PC-9 (cell line): ENCODE data around the gene BRAF. TPM values are rescaled to one million over a fixed set of nuclear protein-coding genes. Genes with fewer than 3 reads are reported as not detected.
A peak's percentile ranks its signal among the peaks of the same experiment; 100 is the strongest.
"Not testable (repeated sequence)": the region's sequence is repeated elsewhere in the genome, so short reads cannot be mapped to it uniquely, and the experiment has no call there.

Experiments used
- BruUV-seq: library from RNA; stranded (reverse); fragments of 400-500 nt; replicated peaks from 2 replicates; lab custom pipeline; 2021; lab: Mats Ljungman, UMichigan
- CTCF ChIA-PET: fragments of 300-600 bp; sonication (Branson Sonifier 250); formaldehyde crosslinking; loops from one replicate; lab custom pipeline; 2022; ENCODE audit warnings: antibody characterized with exemption; lab: Charles Lee
- POLR2A ChIA-PET: fragments of 300-600 bp; sonication (Branson Sonifier 250); formaldehyde crosslinking; loops from one replicate; lab custom pipeline; 2022; ENCODE audit warnings: antibody characterized with exemption; ENCODE audit not compliant: unreplicated experiment; lab: Charles Lee
- DNase-seq, 2 experiments: peaks; one replicate each; pipeline versions ENCODE4 v3.0.0 to v3.0.0-alpha.2; 2015 to 2022; ENCODE audit warnings: mixed read lengths in 1 of 2
- H2AFZ ChIP-seq: fragments of 200-600 bp; sonication (generic); 2 replicates; pipeline ENCODE4 v1.8.1; 2017; ENCODE audit warnings: antibody characterized with exemption
- H3F3A ChIP-seq: fragments of 200-600 bp; sonication (generic); 2 replicates; pipeline ENCODE4 v1.8.1; 2017; ENCODE audit warnings: antibody characterized with exemption, mild to moderate bottlenecking, low read depth; ENCODE audit not compliant: insufficient read depth
- H3K27ac ChIP-seq: fragments of 200-600 bp; sonication (generic); 2 replicates; pipeline ENCODE4 v1.6.1; 2016; ENCODE audit warnings: mixed run types
- H3K27me3 ChIP-seq: fragments of 200-600 bp; sonication (generic); 2 replicates; pipeline ENCODE4 v1.6.1; 2016; ENCODE audit warnings: low read depth, mixed run types; ENCODE audit not compliant: insufficient read depth
- H3K36me3 ChIP-seq: fragments of 200-600 bp; sonication (generic); 2 replicates; pipeline ENCODE4 v1.6.1; 2016; ENCODE audit warnings: low read depth, mixed run types
- H3K4me1 ChIP-seq: fragments of 200-600 bp; sonication (generic); replicated peaks from 2 replicates; pipeline ENCODE4 v1.6.1; 2016; ENCODE audit warnings: mixed run types; ENCODE audit not compliant: insufficient read depth
- H3K4me2 ChIP-seq: fragments of 200-600 bp; sonication (generic); 2 replicates; pipeline ENCODE4 v1.6.1; 2017; ENCODE audit warnings: mixed run types
- H3K4me3 ChIP-seq: fragments of 200-600 bp; sonication (generic); 2 replicates; pipeline ENCODE4 v1.6.1; 2016; ENCODE audit warnings: mixed run types
- H3K79me2 ChIP-seq: fragments of 200-600 bp; sonication (generic); 2 replicates; pipeline ENCODE4 v1.6.1; 2017; ENCODE audit warnings: low read depth, mixed run types
- H3K9me2 ChIP-seq: fragments of 200-600 bp; sonication (generic); 2 replicates; pipeline ENCODE4 v1.8.1; 2017; ENCODE audit warnings: mild to moderate bottlenecking; ENCODE audit not compliant: insufficient read depth
- H3K9me3 ChIP-seq: fragments of 200-600 bp; sonication (generic); 2 replicates; pipeline ENCODE4 v1.8.1; 2016; ENCODE audit warnings: low read depth; ENCODE audit not compliant: insufficient read depth
- H4K20me1 ChIP-seq: fragments of 200-600 bp; sonication (generic); 2 replicates; pipeline ENCODE4 v1.8.1; 2017; ENCODE audit not compliant: insufficient read depth
- EZH2 ChIP-seq: fragments of 200-600 bp; sonication (generic); IDR thresholded peaks from 2 replicates; pipeline ENCODE4 v1.8.0; 2017; ENCODE audit warnings: antibody characterized with exemption, low read depth
- intact Hi-C: fragments of 100-400 bp; cut with micrococcal nuclease; formaldehyde crosslinking; loops from one replicate; pipeline ENCODE4 v1.10.0; 2022; ENCODE audit not compliant: unreplicated experiment
- total RNA-seq: library from RNA; stranded (reverse); gene quantifications from 2 replicates; pipeline ENCODE4 v1.2.3, GENCODE V29; 2021
- TF ChIP-seq, protein P1 (sequence below): fragments of 200-600 bp; sonication (generic); conservative IDR thresholded peaks from 2 replicates; pipeline ENCODE4 v1.6.1; 2017; ENCODE audit warnings: mixed run types, antibody characterized with exemption, mild to moderate bottlenecking, moderate library complexity

BRAF gene
- total RNA-seq, 1 experiment from 2014 or later, result 56.9 TPM

- Histone ChIP-seq H3K27me3 (no peaks in the 10 kb centered on the region), H2AFZ (no peak overlapping the region), H3K36me3 (no peaks in the 10 kb centered on the region), H3K9me2 (no peaks in the 10 kb centered on the region), H3K79me2 (no peaks in the 10 kb centered on the region), H4K20me1 (no peaks in the 10 kb centered on the region), H3F3A (no peaks in the 10 kb centered on the region; the same call in 1 of the 2 replicates), H3K4me1 (no peaks in the 10 kb centered on the region), H3K27ac (no peak overlapping the region), H3K9me3 (no peaks in the 10 kb centered on the region), H3K4me2 (no peak overlapping the region), H3K4me3 (no peak overlapping the region)
- no TSS peak for BruUV-seq
- CTCF ChIA-PET, result no interaction called here
- POLR2A ChIA-PET, result no interaction called here
- intact Hi-C loops, result no loop called here
- DNase-seq, result no peak
- TF ChIP-seq, protein P1, sequence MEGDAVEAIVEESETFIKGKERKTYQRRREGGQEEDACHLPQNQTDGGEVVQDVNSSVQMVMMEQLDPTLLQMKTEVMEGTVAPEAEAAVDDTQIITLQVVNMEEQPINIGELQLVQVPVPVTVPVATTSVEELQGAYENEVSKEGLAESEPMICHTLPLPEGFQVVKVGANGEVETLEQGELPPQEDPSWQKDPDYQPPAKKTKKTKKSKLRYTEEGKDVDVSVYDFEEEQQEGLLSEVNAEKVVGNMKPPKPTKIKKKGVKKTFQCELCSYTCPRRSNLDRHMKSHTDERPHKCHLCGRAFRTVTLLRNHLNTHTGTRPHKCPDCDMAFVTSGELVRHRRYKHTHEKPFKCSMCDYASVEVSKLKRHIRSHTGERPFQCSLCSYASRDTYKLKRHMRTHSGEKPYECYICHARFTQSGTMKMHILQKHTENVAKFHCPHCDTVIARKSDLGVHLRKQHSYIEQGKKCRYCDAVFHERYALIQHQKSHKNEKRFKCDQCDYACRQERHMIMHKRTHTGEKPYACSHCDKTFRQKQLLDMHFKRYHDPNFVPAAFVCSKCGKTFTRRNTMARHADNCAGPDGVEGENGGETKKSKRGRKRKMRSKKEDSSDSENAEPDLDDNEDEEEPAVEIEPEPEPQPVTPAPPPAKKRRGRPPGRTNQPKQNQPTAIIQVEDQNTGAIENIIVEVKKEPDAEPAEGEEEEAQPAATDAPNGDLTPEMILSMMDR, result no peak
- TF ChIP-seq EZH2, result no peak
These were observed 96.0 kb downstream of the BRAF start for GRCh38 chr7:140828741-140829140.

DNA sequence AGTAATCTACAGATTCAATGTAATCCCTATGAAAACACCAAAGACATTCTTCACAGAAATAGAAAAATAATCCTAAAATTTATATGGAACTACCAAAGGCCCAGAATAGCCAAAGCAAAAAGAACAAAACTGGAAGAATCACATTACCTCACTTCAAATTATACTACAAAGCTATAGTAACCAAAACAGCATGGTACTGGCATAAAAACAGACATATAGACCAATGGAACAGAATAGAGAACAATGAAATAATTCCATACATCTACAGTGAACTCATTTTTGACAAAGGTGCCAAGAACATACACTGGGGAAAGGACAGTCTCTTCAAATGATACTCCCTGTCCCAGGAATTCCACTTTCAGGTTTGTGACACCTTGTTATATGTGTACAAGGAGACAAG is 107.3 kb downstream of the BRAF start:
- H3K4me3 ChIP-seq, H3F3A ChIP-seq, DNase-seq, H3K9me2 ChIP-seq, H2AFZ ChIP-seq, H3K9me3 ChIP-seq, POLR2A ChIA-PET, BruUV-seq, H3K4me1 ChIP-seq, CTCF ChIA-PET, H3K4me2 ChIP-seq, H3K27ac ChIP-seq, H3K27me3 ChIP-seq, H4K20me1 ChIP-seq, H3K79me2 ChIP-seq: not testable (repeated sequence)
- peaks cover 12% of the 10 kb centered on the region; the same call in 1 of the 2 replicates for H3K36me3 ChIP-seq
- intact Hi-C loops, result loop anchor here (1.0 kb wide), 1 partner anchor 187 kb away; no protein-coding TSS in a partner anchor

DNA sequence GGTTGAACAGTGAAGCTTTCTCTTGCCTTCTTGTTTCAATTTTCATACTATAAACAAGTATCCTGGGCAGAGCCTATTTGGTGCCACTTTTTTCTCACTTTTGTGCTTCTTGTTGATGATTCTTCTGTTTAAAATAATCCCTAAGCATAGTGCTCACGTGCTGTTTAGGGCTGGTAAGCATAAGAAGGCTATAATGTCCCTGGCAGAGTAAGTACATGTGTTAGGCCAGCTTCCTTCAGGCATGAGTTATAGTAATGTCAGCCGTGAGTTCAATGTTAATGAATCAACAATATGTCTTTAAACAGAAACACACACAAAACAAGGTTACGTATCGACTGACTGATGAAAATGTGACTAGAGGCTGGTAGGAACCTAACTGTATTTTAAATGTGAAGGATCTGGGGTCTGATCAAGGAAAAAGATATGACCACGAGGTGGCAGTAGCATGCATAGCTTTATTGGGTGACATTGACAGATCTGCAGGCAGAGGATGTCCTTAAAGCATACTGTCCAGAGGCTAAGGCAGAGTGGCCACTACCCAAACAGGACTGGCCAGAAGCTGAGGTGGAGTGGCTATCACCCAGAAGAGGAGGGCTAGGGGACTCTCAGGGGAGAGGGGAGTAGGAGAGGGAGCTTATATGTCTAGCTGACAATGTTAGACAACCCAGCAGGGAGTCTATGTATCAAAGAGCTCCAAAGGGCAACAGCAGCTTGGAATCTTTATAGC is 113.7 kb downstream of the BRAF start:
- Histone ChIP-seq H3K4me3 (no peak overlapping the region), H3K36me3 (no peaks in the 10 kb centered on the region), H3K9me2 (no peaks in the 10 kb centered on the region), H3K4me2 (no peak overlapping the region), H3K9me3 (no peaks in the 10 kb centered on the region), H4K20me1 (no peaks in the 10 kb centered on the region; the same call in 1 of the 2 replicates), H3K79me2 (0 out of 2 replicates have a peak, but pooled peaks cover 7% of the 10 kb centered on the region), H2AFZ (no peak overlapping the region), H3K4me1 (no peaks in the 10 kb centered on the region), H3K27me3 (no peaks in the 10 kb centered on the region), H3K27ac (no peak overlapping the region), H3F3A (peaks cover 10% of the 10 kb centered on the region; the same call in 1 of the 2 replicates)
- TF ChIP-seq, protein P1, result peak; percentile 91
- no peak for TF ChIP-seq EZH2
- intact Hi-C loops, result loop anchor here (1.0 to 5.0 kb wide), 6 partner anchors 114 to 841 kb away; partner anchors contain the start of gene BRAF
- DNase-seq, result peak; percentile 58 to 68
- CTCF ChIA-PET, result interaction anchor here (0.6 to 2.1 kb wide), 8 partner anchors 10 to 839 kb away, joined by 3 to 11 read pairs (median 5); partner anchors contain the start of genes BRAF and MRPS33
- POLR2A ChIA-PET, result interaction anchor here (0.6 kb wide), 1 partner anchor 157 kb away, joined by 3 read pairs; no protein-coding TSS in a partner anchor
- BruUV-seq, result no TSS peak
